Neural progenitor cell (in vitro differentiated cells): Measurements from ENCODE around the gene GANAB. TPM values are rescaled to one million over a fixed set of nuclear protein-coding genes. Genes with fewer than 3 reads are reported as not detected.
"Not testable (repeated sequence)": the region's sequence is repeated elsewhere in the genome, so short reads cannot be mapped to it uniquely, and the experiment has no call there.

ENCODE experiments used
- DNase-seq: peaks from one replicate; pipeline ENCODE4 v3.0.0-alpha.2; 2016; ENCODE audit warnings: low spot score
- H2AFZ ChIP-seq: fragments of 200-600 bp; sonication (generic); replicated peaks from 2 replicates; pipeline ENCODE4 v1.6.1; 2016; ENCODE audit warnings: antibody characterized with exemption
- H3F3A ChIP-seq: fragments of 200-600 bp; sonication (generic); 2 replicates; pipeline ENCODE4 v1.6.1; 2016; ENCODE audit warnings: antibody characterized with exemption, low read depth
- H3K27ac ChIP-seq: fragments of 200-600 bp; sonication (generic); 2 replicates; pipeline ENCODE4 v1.5.1; 2016; ENCODE audit warnings: mild to moderate bottlenecking
- H3K27me3 ChIP-seq: fragments of 200-600 bp; sonication (generic); 2 replicates; pipeline ENCODE4 v1.6.1; 2016; ENCODE audit warnings: mild to moderate bottlenecking, moderate library complexity
- H3K36me3 ChIP-seq: fragments of 200-600 bp; sonication (generic); 2 replicates; pipeline ENCODE4 v1.5.1; 2016
- H3K4me1 ChIP-seq: fragments of 200-600 bp; sonication (generic); 2 replicates; pipeline ENCODE4 v1.6.1; 2016; ENCODE audit warnings: mixed run types
- H3K4me2 ChIP-seq: fragments of 200-600 bp; sonication (generic); 2 replicates; pipeline ENCODE4 v1.6.1; 2016
- H3K4me3 ChIP-seq: fragments of 200-600 bp; sonication (generic); 2 replicates; pipeline ENCODE4 v1.5.1; 2016
- H3K79me2 ChIP-seq: fragments of 200-600 bp; sonication (generic); 2 replicates; pipeline ENCODE4 v1.6.1; 2016; ENCODE audit warnings: low read depth
- H3K9ac ChIP-seq: fragments of 200-600 bp; sonication (generic); 2 replicates; pipeline ENCODE4 v1.6.1; 2016
- H3K9me3 ChIP-seq: fragments of 200-600 bp; sonication (generic); 2 replicates; pipeline ENCODE4 v1.5.1; 2016; ENCODE audit warnings: low read depth
- H4K20me1 ChIP-seq: fragments of 200-600 bp; sonication (generic); 2 replicates; pipeline ENCODE4 v1.6.1; 2016; ENCODE audit warnings: low read depth
- H3K27ac Mint-ChIP-seq: 3 replicates; pipeline ENCODE4 v1.8.0; 2021; ENCODE audit warnings: mixed read lengths
- H3K27me3 Mint-ChIP-seq: 2 replicates; pipeline ENCODE4 v1.8.0; 2022; ENCODE audit warnings: low read depth, mild to moderate bottlenecking, inconsistent platforms, moderate library complexity, mixed read lengths; ENCODE audit not compliant: insufficient read depth
- H3K36me3 Mint-ChIP-seq: 3 replicates; pipeline ENCODE4 v1.8.0; 2021; ENCODE audit warnings: mixed read lengths
- H3K4me1 Mint-ChIP-seq: 3 replicates; pipeline ENCODE4 v1.8.0; 2021; ENCODE audit warnings: mixed read lengths
- H3K4me3 Mint-ChIP-seq: 3 replicates; pipeline ENCODE4 v1.8.0; 2021; ENCODE audit warnings: mild to moderate bottlenecking, moderate library complexity, mixed read lengths
- H3K9me3 Mint-ChIP-seq: 3 replicates; pipeline ENCODE4 v1.8.0; 2020; ENCODE audit warnings: mixed read lengths
- EZH2 ChIP-seq: fragments of 200-600 bp; sonication (generic); IDR thresholded peaks from 2 replicates; pipeline ENCODE4 v1.6.1; 2017; ENCODE audit warnings: antibody characterized with exemption, mild to moderate bottlenecking, moderate library complexity
- EZH2phosphoT487 ChIP-seq: fragments of 200-600 bp; sonication (generic); IDR thresholded peaks from 2 replicates; pipeline ENCODE4 v1.6.1; 2017; ENCODE audit warnings: antibody characterized with exemption
- total RNA-seq: library from RNA; depleted of rRNA; stranded (reverse); fragments of >200 nt; gene quantifications from 2 replicates; pipeline ENCODE4 v1.2.3, GENCODE V29; 2015; ENCODE audit warnings: low replicate concordance
- TF ChIP-seq, protein P1 (sequence below): fragments of 200-600 bp; sonication (generic); IDR thresholded peaks from 2 replicates; pipeline ENCODE4 v1.5.1; 2017; ENCODE audit warnings: antibody characterized with exemption, mild to moderate bottlenecking

Gene GANAB
- 202 and 292 TPM in 2 replicates for total RNA-seq

- Mint-ChIP-seq H3K4me3 (peak within 1 kb of the TSS; percentile 100), H3K36me3 (peaks cover 12% of the 10 kb centered on the region), H3K27me3 (peaks cover 8% of the 10 kb centered on the region), H3K4me1 (peaks cover 15% of the 10 kb centered on the region), H3K9me3 (no peaks in the 10 kb centered on the region), H3K27ac (peak within 1 kb of the TSS; percentile 99)
- no peaks in the 10 kb centered on the region for H3K27me3 ChIP-seq
- peaks cover 6% of the 10 kb centered on the region for H3K4me1 ChIP-seq
- H3K4me3 ChIP-seq = peak within 1 kb of the TSS; percentile 98
- DNase-seq = peak; percentile 100
- peak within 1 kb of the TSS; percentile 95 for H3K4me2 ChIP-seq
- H3K9ac ChIP-seq = peak within 1 kb of the TSS; percentile 99
- H3F3A ChIP-seq = peaks cover 16% of the 10 kb centered on the region
- TF ChIP-seq EZH2phosphoT487 (no peak), EZH2 (no peak)
- TF ChIP-seq, protein P1, sequence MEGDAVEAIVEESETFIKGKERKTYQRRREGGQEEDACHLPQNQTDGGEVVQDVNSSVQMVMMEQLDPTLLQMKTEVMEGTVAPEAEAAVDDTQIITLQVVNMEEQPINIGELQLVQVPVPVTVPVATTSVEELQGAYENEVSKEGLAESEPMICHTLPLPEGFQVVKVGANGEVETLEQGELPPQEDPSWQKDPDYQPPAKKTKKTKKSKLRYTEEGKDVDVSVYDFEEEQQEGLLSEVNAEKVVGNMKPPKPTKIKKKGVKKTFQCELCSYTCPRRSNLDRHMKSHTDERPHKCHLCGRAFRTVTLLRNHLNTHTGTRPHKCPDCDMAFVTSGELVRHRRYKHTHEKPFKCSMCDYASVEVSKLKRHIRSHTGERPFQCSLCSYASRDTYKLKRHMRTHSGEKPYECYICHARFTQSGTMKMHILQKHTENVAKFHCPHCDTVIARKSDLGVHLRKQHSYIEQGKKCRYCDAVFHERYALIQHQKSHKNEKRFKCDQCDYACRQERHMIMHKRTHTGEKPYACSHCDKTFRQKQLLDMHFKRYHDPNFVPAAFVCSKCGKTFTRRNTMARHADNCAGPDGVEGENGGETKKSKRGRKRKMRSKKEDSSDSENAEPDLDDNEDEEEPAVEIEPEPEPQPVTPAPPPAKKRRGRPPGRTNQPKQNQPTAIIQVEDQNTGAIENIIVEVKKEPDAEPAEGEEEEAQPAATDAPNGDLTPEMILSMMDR = peak; percentile 4
- H2AFZ ChIP-seq = peak within 1 kb of the TSS; percentile 81
- H3K27ac ChIP-seq = peak within 1 kb of the TSS; percentile 94
- H3K79me2 ChIP-seq = peaks cover 62% of the 10 kb centered on the region
- no peaks in the 10 kb centered on the region for H3K36me3 ChIP-seq
- H4K20me1 ChIP-seq = peaks cover 20% of the 10 kb centered on the region
- no peaks in the 10 kb centered on the region for H3K9me3 ChIP-seq
These were observed at the start of gene GANAB for GRCh38 chr11:62645946-62646824. Gene GANAB, minus strand, starts transcription at chr11:62646613. Its CDS starts 14 bp downstream, at chr11:62646599.

- peak overlapping the region; percentile 65 for H3K27ac Mint-ChIP-seq
- no peak overlapping the region for H3K4me3 ChIP-seq
- peaks cover 2% of the 10 kb centered on the region for H3K27me3 Mint-ChIP-seq
- peaks cover 4% of the 10 kb centered on the region for H3K4me1 Mint-ChIP-seq
- no peaks in the 10 kb centered on the region for H3K36me3 ChIP-seq
- H3K27me3 ChIP-seq = no peaks in the 10 kb centered on the region
- H3K4me2 ChIP-seq = no peak overlapping the region
- TF ChIP-seq, protein P1 = peak; percentile 89
- TF ChIP-seq EZH2 (no peak), EZH2phosphoT487 (no peak)
- H2AFZ ChIP-seq = no peak overlapping the region
- no peak overlapping the region for H3K9ac ChIP-seq
- H3K9me3 Mint-ChIP-seq = no peaks in the 10 kb centered on the region
- H3K9me3 ChIP-seq = no peaks in the 10 kb centered on the region
- no peaks in the 10 kb centered on the region for H3K79me2 ChIP-seq
- no peaks in the 10 kb centered on the region for H3K4me1 ChIP-seq
- H3K36me3 Mint-ChIP-seq = peaks cover 18% of the 10 kb centered on the region
- no peak overlapping the region for H3K27ac ChIP-seq
- H3F3A ChIP-seq = peaks cover 5% of the 10 kb centered on the region
- DNase-seq = peak; percentile 91
- peak overlapping the region; percentile 11 for H3K4me3 Mint-ChIP-seq
- no peaks in the 10 kb centered on the region for H4K20me1 ChIP-seq
These were observed 48.2 kb upstream of the GANAB start for GRCh38 chr11:62694455-62695167.

GRCh38 chr11:62693624-62694023 is 47.2 kb upstream of the GANAB start:
- H3K27me3 ChIP-seq, H3K27ac Mint-ChIP-seq, H3K36me3 ChIP-seq, H3K9ac ChIP-seq, H3K4me1 Mint-ChIP-seq, H3K9me3 ChIP-seq, H3K4me1 ChIP-seq, H2AFZ ChIP-seq, H4K20me1 ChIP-seq, H3K27me3 Mint-ChIP-seq, H3K79me2 ChIP-seq, DNase-seq, H3K4me2 ChIP-seq, H3K27ac ChIP-seq, H3K9me3 Mint-ChIP-seq, H3K4me3 Mint-ChIP-seq, H3F3A ChIP-seq, H3K4me3 ChIP-seq: not testable (repeated sequence)
- peaks cover 17% of the 10 kb centered on the region for H3K36me3 Mint-ChIP-seq
